Nephron progenitor cell (in vitro differentiated cells): ENCODE data around the gene NMB.
A peak's percentile ranks its signal among the peaks of the same experiment; 100 is the strongest.

ENCODE experiments used
- DNase-seq: peaks from one replicate; pipeline ENCODE4 v3.0.0; 2021
- H3K27ac Mint-ChIP-seq: 2 replicates; pipeline ENCODE4 v1.8.0; 2021; ENCODE audit warnings: mild to moderate bottlenecking, moderate library complexity, mixed read lengths
- H3K27me3 Mint-ChIP-seq: 2 replicates; pipeline ENCODE4 v1.8.0; 2021; ENCODE audit warnings: mild to moderate bottlenecking, low read depth, mixed read lengths; ENCODE audit not compliant: poor library complexity
- H3K36me3 Mint-ChIP-seq: 2 replicates; pipeline ENCODE4 v1.8.0; 2021; ENCODE audit warnings: low read depth, mixed read lengths
- H3K4me1 Mint-ChIP-seq: 2 replicates; pipeline ENCODE4 v1.8.0; 2021; ENCODE audit warnings: mixed read lengths
- H3K4me3 Mint-ChIP-seq: 2 replicates; pipeline ENCODE4 v1.8.0; 2021; ENCODE audit warnings: mild to moderate bottlenecking, moderate library complexity, mixed read lengths
- H3K9me3 Mint-ChIP-seq: 2 replicates; pipeline ENCODE4 v1.8.0; 2021; ENCODE audit warnings: mild to moderate bottlenecking, moderate library complexity, mixed read lengths
- CTCF ChIP-seq: fragments of 200-600 bp; sonication (generic); IDR thresholded peaks from 2 replicates; pipeline ENCODE4 v1.5.0; 2021; ENCODE audit warnings: antibody characterized with exemption

NMB gene

GRCh38 chr15:84659904-84660781, 2.1 kb upstream of the NMB start:
- H3K4me3 Mint-ChIP-seq = peak overlapping the region; percentile 53
- peaks cover 23% of the 10 kb centered on the region for H3K27me3 Mint-ChIP-seq
- peaks cover 18% of the 10 kb centered on the region for H3K36me3 Mint-ChIP-seq
- DNase-seq = no peak
- TF ChIP-seq CTCF = no peak
- H3K4me1 Mint-ChIP-seq = peaks cover 30% of the 10 kb centered on the region
- no peaks in the 10 kb centered on the region for H3K9me3 Mint-ChIP-seq
- H3K27ac Mint-ChIP-seq = peak overlapping the region; percentile 34

GRCh38 chr15:84658788-84659411, 901 bp upstream of the NMB start:
- peaks cover 6% of the 10 kb centered on the region for H3K36me3 Mint-ChIP-seq
- H3K27me3 Mint-ChIP-seq = peaks cover 23% of the 10 kb centered on the region
- no peak for TF ChIP-seq CTCF
- no peaks in the 10 kb centered on the region for H3K9me3 Mint-ChIP-seq
- DNase-seq = no peak
- H3K4me1 Mint-ChIP-seq = peaks cover 34% of the 10 kb centered on the region
- peak overlapping the region; percentile 72 for H3K4me3 Mint-ChIP-seq
- no peak overlapping the region for H3K27ac Mint-ChIP-seq

DNA sequence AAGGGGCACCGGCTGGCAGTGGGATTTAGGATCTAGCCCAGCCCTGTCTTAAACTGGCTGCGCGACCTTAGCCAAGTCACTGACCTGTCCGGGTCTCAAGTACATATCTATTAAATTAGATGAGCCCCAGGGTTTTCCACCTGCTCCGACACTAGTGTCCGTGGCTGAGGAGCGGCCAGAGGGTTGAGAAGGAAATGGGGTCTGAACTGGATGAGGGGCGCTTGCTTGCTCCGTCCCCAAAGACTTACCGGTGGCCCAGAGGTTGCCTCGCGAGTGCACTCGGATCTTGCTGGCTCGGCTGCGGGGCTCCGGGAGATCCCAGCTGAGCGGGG, 285 bp downstream of the NMB start:
- no peak for DNase-seq
- Mint-ChIP-seq H3K4me1 (peaks cover 44% of the 10 kb centered on the region), H3K36me3 (peaks cover 5% of the 10 kb centered on the region), H3K27ac (no peak overlapping the region), H3K27me3 (peaks cover 23% of the 10 kb centered on the region), H3K4me3 (peak overlapping the region; percentile 84), H3K9me3 (no peaks in the 10 kb centered on the region)
- no peak for TF ChIP-seq CTCF

- no peaks in the 10 kb centered on the region for H3K9me3 Mint-ChIP-seq
- peaks cover 23% of the 10 kb centered on the region for H3K27me3 Mint-ChIP-seq
- no peak for TF ChIP-seq CTCF
- H3K4me1 Mint-ChIP-seq = peaks cover 52% of the 10 kb centered on the region
- H3K4me3 Mint-ChIP-seq = peak overlapping the region; percentile 84
- no peak overlapping the region for H3K27ac Mint-ChIP-seq
- peaks cover 6% of the 10 kb centered on the region for H3K36me3 Mint-ChIP-seq
- DNase-seq = no peak
Measured at GRCh38 chr15:84656972-84657371, 1.0 kb downstream of the NMB start.

- Mint-ChIP-seq H3K9me3 (no peaks in the 10 kb centered on the region), H3K4me1 (peaks cover 51% of the 10 kb centered on the region), H3K4me3 (peak overlapping the region; percentile 96), H3K27ac (no peak overlapping the region), H3K36me3 (peaks cover 15% of the 10 kb centered on the region), H3K27me3 (peaks cover 22% of the 10 kb centered on the region)
- peak; percentile 65 for DNase-seq
- peak; percentile 50 for TF ChIP-seq CTCF
Measured at GRCh38 chr15:84654689-84655453, 3.1 kb downstream of the NMB start.
